Measurements from ENCODE around the gene TECTA.

TECTA gene

DNA sequence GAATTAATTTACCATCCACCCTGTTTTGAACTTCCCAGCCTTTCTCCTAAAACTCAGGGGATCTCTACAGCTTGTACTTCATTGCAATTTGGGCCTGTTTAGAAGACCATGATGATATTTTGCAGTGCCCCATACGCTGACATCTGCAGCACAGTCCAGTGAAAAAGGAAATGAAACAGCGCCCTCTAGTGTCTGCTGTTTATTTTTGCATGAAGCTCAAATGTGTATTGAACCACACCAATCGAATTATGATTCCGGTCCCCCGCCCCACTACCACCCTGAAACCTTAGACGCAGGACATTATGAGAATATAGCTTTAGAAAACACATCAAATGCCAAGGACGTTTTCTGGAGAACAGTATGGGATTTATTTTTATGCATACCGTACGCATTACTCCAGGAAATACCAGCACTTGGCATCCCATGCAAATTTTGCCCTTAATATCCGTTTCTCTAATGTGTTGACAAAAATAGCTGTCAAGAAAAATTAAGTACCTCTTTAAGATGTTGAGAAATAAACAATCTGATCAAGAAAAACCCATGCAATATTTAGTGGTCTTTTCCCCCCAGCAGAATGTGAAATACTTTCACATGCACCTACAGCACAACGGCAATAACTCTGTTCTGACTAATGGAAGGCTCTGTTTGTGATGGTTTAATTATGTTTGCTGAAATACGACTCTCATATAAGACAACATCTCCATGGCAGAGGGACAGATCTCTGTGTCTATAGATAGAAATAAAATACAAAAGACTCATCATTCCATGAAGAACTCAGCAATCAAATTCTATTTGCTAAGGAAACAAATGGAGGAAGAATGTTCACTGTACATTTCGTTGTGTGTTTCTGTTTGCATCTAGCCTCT is 93.9 kb downstream of the TECTA start:
- peak; percentile 88 for DNase-seq

DNA sequence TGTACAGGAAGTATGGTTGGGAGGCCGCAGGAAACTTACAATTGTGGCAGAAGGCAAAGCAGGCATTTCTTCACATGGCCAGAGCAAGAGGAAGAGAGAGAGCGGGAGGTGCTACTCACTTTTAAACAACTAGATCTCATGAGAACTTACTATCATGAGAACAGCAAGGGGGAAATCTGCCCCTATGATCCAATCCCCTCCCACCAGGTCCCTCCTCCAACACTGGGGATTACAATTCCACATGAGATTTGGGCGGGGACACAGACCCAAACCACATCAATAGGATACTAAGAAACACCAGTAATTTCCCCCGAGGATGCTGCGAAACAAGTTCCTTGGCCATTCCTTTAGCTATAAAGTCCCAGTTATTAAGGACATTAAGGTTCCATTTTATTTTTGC is 97.4 kb downstream of the TECTA start:
- no peak for DNase-seq

DNA sequence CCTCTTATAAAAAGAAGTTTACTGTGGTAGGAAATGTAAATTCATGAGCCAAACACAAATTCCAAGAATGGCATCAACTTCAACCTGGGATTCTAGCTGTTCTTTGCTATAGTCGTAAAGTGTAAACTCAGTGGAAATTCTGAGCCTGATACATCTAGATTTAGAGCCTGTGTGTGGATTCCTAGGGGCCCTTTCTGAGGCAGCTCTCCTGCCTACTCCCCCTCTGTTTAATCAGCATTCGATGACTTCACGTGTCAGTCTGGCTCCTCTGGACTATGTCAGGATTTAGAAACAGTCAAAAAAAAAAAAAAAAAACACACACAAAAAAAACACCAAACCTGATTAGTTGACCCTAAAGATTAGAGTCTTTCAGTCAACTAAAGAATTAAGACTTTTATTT is 98.5 kb downstream of the TECTA start:
- DNase-seq = no peak

DNA sequence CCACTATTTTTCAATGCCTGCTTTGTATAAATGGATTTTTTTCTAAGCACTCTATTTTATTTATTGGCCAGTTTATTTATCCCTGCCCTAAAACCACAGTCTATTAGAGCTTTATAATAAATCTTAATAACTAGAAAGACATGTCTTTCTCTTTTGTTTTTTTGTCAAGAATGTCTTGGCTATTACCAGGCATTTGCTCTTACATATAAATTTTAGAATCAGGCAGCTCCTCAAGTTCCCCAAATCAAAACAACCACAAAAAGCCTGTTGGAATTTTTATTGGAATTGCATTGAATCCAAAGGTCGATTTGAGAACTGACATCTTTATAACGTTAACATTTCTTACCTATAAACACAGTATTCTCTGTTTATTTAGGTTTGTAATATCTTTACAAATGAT is 105.8 kb downstream of the TECTA start:
- DNase-seq = no peak

DNA sequence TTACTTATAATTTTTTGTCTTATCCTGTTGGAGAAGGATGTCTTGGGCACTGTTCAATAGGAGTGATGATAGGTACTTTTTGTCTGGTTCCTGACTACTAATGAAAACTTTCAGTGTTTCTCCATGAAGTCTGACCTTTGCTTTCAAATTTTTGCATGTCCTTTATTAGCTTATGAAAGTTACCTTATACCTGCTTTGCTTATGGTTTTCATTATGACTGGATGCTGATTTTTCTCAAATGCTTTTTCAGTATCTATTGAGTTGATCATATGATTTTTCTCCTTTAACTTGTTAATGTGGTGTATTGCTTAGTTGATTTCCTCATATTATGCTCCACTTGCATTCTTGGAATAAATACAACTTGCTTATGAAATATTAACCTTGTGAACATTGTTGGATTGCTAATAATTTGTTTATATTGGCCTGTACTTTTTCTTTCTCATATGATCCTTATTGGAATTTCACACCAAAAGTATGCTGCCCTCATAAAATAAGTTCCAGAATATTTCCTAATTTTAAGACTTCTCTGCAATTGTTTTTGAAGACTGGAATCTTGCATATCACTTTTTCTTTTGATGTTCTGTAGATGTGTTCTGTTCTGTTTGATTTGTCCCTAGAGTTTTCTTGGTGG is 106.6 kb downstream of the TECTA start:
- no peak for DNase-seq

DNA sequence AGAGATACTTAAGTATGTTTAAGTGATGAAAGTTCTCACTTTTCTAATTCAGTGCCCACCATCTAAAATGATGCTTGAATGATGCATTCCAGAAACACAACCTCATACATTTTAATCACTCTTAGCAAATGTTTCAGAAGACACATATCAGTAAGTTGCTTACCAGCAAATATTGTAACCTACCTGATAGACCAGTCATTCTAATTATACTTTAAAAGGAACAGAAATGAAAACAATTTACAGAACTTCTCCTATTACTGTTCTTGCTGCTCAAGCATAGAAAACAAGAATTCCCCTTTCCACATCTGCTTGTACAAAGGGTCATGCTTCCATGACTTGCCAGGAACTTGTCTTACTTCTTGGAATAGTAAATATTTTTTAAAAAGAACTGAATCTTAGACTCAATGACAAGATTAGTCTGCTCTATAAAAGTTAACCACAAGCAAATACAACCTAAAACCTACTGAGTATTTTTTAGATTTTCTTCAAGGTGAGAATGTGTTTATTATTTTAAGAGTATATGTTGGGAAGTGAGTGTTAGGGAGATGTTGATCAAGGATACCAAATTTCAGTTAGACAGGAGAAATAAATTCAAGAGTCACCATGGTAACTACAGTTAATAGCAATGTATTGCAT is 109.5 kb downstream of the TECTA start:
- no peak for DNase-seq

DNA sequence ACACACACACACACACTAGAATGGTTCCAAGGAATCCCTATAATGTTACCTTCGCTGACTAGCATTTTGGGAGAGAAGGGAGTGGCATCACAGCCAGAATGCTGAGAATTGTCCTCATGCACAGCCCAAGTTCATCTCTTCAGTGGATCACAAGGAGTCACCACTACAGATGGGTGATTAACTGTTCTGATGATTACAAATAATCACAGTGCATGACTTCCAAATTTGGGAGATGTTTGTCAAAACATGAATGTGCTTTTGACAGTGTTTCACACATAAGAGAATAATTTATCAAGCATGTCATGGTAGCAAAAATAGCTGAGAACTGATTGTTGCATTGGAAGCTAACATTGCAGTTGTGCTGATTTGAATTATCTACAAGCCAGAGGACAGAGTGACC is 110.6 kb downstream of the TECTA start:
- DNase-seq = no peak

DNA sequence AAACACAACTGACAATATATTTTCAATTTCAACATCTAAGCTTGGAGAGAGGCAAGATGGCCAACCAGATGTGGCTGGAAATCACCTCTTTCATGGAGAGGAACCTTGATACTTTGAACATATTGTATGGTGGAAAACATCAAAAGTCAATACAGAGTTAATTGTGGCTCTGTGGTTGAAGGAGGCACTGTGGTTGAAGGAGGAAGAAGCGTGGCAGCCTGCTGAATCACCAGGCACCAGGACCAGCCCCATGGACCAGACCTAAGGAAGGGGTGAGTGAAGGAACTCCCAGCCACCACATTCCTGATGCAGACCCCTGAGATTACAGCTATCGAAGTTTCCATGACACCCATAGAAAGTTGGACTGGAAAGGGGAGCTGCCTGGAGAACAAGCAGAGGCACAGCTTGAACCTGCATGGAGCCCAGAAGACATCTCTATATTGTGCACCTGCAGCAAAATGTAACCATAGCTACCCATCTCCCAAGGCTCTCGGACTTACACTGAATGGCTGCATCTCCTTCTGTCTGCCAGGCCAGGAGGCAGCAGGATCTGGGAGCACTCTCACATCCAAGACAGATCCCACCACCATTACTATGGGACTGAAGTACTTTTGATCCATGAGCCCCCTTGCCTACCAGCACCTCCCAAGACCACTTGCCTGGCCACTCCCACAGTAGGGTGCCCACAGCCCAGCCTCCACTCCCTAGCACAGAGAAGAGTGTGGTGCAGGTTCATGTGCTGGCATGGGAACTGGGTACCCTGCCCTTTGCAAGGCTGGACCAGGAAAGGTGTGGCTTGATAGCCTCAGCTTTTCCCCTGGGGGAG is 111.7 kb downstream of the TECTA start:
- DNase-seq = no peak

DNA sequence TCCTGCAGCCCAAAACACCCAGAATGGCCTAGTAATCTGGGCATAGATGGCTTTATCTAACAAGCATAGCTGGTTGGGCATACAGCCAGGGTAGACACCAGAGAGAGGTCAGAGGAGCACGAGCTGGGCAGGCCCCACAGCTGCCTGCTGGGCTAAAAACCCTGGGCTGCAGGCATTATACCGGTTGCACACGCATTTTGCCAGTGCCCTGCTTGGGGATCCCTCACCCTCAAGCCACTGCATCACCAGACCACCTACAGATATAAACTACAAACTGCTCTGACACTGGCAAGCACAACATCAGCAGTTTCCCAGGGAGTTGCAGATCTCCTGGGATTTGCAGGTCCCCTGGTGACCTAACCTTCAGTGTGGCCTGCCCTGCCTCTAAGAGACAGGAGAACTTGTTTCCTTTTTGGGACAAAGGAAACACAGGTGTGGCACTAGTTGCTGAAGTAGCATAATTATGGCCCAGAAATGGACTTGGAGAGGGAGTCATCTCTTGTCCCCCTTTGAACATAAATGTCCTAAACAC is 112.4 kb downstream of the TECTA start:
- no peak for DNase-seq

DNA sequence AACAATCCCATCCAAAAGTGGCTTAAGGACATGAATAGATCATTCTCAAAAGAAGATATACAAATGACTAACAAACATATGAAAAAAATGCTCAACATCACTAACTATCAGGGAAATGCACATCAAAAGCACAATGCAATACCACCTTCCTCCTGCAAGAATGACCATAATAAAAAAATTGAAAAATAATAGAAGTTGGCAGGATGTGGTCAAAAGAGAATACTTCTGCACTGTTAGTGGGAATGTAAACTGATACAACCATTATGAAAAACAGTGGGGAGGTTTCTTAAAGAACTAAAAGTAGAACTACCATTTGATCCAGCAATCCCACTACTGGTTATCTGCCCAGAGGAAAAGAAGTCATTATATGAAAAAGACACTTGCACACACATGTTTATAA is 113.8 kb downstream of the TECTA start:
- no peak for DNase-seq

DNA sequence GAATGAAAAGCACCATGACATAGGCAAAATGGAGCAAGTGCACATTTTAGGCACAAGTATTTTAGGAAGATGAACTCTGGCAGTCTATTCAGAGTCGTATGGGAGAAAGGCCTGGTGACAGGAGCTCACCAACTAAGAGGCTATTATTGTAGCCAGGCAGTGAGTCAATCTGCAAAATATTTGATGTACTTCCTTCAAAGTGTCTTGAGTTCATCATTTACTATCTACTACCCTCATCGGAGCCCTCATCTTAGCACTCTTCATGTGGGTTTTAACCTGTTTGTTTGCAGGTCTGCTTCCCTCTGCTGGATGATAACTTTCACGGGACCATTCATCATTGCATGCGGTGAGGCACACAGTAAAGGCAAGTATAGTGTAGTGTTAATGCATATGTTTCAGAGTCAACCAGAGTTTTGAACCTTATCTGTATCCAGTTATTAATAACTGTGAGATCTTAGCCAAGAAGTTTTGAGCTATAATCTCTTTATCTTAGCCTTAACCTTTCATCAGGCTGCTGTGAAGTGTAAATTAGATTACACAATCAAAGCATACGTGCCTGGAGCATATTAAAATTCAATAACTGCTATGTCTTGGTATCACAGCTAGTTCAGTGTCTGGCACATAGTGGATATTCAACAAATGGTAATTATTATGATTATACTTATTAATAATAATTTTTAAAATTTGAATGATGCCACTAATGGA is 120.6 kb downstream of the TECTA start:
- DNase-seq = no peak

DNA sequence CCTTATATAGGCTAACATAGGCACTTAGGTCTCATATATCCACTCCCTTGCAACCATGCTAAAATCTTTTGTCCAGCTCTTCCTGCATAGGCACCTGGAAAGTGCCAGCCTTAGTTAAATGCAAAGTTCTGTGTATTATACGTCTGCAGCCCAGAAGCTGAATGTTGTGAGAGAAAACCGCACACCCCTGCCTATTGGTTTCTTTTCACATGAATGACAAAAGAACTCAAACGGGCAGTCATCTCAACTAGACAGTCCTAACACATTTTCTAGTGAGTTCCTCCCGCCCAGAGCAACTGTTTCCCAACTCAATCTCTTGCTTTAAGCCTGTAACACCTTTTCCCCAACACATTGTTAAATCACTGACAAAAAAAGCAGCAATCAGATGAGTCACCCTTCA is 122.1 kb downstream of the TECTA start:
- no peak for DNase-seq

DNA sequence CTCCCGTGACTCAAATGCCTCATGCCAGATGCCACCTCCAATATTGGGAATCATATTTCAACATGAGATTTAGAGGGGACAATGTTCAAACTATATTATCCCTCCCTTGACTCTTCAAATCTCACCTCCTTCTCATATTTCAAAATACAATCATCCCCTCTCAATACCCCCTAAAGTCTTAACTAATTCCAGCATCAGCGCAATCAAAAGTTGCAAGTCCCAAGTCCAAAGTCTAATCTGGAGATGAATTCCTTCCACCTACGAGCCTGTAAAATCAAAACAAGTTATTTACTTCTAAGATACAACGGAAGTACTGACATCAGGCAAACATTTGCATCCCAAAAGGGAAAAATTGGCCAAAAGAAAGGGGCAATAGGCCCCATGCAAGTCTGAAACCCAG is 124.3 kb downstream of the TECTA start:
- no peak for DNase-seq

DNA sequence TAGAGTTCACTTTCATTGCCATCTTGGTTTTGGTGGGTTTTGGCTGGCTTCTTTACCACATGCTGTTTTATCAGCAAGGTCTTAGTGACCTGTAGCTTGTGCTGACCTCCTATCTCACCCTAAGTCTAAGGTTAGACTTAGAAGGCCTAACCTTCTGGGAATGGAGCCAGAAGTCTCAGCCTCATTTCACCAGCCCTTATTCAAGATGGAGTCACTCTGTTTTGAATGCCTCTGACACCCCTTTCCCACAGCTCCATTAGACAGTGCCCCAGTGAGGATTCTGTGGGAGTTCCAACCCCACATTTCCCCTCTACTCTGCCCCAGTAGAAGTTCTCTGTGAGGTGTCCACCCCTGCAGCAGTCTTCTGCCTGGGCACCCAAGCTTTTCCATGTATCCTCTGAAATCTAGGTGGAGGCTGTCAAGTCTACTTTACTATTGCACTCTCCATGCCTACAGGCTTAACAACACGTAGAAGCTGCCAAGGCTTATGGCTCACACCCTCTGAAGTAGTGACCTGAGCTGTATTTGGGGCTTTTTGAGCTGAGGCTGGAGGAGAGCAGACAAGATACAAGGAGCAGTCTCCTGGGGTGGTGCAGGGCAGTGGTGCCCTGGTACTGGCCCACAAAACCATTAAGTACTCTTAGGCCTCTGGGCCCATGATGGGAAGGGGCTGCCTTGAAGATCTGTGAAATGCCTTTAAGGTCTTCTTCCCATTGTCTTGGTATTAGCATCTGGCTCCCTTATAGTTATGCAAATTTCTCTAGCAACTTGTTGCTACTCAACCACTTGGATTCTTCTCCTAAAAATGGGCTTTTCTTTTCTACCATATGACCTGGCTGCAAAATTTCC is 125.6 kb downstream of the TECTA start:
- DNase-seq = peak; percentile 23

DNA sequence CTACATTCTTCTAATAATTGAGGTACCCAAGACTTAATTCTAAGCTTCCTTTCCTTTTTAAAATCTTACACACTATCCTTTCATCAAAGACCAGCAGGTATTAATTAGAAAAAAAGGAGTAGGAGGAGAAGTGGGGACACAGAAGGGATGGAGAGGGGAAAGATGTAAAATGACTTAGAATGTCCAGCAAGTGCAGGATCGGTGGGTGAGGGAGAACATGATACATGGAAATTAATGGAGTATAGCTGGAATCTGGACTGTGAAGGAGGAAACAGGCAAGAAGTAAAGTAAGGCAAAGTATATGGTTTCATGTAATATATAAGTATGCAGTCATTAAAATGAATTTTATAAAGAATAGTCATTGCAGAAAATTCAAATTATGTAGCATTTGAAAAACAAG is 127.8 kb downstream of the TECTA start:
- DNase-seq = no peak

DNA sequence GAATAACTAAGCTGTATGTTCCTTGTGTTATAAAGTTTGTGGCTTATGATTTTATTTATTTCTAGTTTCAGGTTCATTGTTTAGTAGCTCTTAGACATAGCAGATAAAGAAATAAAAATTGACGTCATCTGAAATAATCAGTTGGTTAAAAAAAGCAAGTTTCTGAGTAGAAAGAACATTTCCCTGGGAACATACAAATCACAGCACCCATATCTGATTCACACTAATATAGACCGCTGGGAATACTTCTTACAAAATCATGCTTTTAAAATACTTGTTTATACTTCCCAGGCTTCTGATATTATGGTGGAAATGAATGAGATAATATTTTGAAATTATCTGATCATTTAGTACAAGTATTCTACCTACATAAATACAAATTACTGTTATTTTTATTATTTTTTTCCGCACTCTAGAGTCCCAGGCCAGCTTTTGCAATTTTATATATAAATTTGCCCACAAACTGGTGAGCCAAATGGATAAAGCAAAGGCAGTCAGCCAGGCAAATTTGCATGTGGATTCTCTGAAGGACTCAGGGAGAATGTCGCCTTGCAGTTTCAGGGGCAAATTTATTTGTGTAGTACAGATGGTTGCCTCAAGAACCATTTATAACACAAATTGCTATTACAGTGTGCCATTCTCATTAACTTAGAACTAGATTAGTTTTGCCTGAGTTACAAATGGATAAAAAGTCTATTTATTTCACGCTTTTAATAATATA is 128.6 kb downstream of the TECTA start:
- no peak for DNase-seq

DNA sequence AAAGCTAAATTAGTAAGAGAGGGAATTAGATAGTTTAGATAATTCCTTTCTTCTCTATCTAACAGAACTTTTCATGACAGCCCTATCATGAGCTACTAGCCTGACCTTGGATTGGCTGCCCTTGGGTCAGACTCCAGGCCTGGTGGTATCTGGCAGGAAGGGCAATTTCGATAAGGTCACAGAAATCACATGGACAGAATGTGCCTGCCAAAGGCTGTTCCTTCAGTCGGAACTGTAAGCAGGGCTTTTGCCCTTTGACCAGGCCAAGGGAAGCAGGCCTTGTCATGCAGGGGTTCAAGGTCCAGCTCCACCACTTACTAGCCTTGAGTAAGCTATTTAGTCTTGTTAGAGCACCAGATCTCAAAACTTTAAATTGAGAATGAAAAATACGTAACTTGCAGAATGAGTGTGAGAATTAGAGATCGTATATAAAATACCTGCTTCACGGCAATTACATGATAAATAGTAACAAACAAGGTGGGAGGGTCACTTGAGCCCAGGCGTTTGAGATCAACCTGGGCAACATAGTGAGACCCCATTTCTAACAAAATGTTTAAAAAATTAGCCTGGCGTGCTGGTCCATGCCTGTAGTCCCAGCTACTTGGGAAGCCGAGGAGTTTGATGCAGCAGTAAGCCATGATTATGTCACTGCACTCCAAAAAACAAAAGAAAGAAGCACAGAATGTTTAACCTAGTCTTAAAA is 130.7 kb downstream of the TECTA start:
- no peak for DNase-seq

DNA sequence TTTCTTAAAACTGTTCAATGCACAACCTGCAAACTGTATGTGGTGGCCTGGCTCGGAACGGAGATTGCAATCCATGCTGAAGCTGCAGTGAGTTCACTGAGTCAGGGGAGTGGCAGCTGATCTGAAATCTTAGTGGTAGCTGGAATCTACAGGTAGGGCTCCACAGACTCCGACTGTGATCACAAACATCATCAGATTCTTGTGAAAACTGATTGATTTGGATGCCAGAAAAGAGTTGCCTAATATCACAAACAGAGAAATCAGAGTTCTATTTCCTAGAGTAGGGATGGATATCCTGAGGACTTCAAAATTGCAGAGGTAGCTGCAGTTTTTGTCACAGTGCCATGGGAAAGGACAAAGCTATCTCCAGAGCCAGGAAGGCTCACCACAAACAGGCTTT is 134.0 kb downstream of the TECTA start:
- no peak for DNase-seq

DNA sequence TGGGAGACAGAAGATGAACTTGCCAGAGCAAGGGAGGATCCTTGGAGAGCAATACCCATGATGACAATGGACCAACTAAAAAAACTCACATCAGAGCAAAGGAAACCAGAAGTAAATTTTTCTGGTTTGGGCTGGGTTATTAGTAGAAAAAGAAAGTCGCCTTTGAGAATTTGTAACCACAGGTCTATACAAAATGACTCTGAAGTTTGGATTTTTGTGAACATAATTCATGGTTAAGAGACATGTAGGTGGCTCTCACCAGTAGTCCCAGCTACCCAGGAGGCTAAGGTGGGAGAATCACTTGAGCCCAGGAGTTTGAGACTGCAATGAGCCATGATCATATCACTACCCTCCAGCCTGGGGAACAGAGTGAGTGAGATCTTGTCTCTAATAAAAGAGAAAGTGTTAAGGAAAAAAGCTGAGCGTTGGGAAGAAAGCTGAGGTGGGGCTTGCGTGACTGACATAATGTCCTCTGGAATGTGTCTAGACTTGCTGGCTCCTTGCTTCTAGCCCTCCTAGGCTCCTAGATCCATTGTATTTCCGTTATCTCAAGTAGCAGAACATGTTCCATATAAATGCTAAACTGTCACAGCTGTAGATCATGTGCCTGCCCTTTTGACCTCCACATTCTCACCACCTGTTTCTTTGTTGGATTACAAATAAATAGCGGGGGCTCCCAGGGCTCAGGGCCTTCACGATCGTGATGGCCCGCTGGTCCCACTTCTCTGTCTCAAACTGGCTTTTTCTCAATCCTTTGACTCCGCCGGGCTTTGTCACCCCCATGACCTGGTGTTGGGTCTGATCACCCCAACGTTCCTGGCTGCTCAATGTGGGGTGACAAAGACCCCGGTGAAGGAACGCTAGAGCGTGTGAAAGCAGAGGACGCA is 135.3 kb downstream of the TECTA start:
- no peak for DNase-seq

Data from DMS53 (cell line).